Measurements from ENCODE around the gene FANCE.

GRCh38 chr6:35429463-35429862 lies 22.7 kb upstream of the FANCE start:
- TF ChIP-seq REST (IDR thresholded peaks at IDR 0.05; ENCODE audit: insufficient read depth in 1 of 2, low read depth in 2 of 2, low read length in 1 of 2) (no peak), POLR2AphosphoS5 (IDR thresholded peaks at IDR 0.05; ENCODE audit: low read depth, low read length) (no peak), SIN3A (IDR thresholded peaks at IDR 0.05; ENCODE audit: borderline replicate concordance, insufficient read depth, low read depth, low read length) (no peak), TCF7L2 (IDR thresholded peaks at IDR 0.05; ENCODE audit: low read depth, low read length) (no peak)
- TF ChIP-seq, protein P1, sequence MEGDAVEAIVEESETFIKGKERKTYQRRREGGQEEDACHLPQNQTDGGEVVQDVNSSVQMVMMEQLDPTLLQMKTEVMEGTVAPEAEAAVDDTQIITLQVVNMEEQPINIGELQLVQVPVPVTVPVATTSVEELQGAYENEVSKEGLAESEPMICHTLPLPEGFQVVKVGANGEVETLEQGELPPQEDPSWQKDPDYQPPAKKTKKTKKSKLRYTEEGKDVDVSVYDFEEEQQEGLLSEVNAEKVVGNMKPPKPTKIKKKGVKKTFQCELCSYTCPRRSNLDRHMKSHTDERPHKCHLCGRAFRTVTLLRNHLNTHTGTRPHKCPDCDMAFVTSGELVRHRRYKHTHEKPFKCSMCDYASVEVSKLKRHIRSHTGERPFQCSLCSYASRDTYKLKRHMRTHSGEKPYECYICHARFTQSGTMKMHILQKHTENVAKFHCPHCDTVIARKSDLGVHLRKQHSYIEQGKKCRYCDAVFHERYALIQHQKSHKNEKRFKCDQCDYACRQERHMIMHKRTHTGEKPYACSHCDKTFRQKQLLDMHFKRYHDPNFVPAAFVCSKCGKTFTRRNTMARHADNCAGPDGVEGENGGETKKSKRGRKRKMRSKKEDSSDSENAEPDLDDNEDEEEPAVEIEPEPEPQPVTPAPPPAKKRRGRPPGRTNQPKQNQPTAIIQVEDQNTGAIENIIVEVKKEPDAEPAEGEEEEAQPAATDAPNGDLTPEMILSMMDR (IDR thresholded peaks at IDR 0.05), result no peak
